Testis (tissue), 2 donors: Measurements from ENCODE around the gene TLK1.

Source experiments
- CTCF ChIP-seq, 3 experiments: fragments of 450-650 bp in 2 of 3; fragments of 200-600 bp in 1 of 3; sonication (generic) in 1 of 3; IDR thresholded peaks; one replicate each; pipeline ENCODE4 v1.5.1; 2016 to 2019; ENCODE audit warnings: antibody characterized with exemption in 3 of 3, mild to moderate bottlenecking in 2 of 3, moderate library complexity in 1 of 3
- POLR2A ChIP-seq: fragments of 450-650 bp; IDR thresholded peaks from one replicate; pipeline ENCODE4 v1.6.1; 2017; ENCODE audit warnings: antibody characterized with exemption, mild to moderate bottlenecking, moderate library complexity

DNA sequence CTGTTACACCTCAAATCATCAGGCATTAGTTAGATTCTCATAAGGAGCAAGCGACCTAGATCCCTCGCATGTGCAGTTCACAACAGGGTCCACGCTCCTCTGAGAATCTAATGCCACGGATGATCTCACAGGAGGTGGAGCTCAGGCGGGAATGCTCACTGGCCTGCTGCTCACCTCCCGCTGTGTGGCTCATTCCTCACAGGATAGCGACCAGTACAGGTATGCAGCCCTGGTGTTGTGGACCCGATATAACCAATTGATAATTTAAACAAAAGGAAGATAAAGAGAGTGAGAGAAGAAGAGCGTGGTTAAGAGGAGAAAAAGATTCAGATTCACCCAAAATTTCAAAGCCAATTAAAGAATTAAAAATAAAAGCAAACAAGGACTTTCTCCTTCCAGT lies 20.8 kb downstream of the TLK1 start:
- TF ChIP-seq CTCF (IDR thresholded peaks at IDR 0.05), result no peak
- no peak for TF ChIP-seq POLR2A
